Colonic mucosa (tissue), 4 donors: ENCODE data around the gene RNF168. TPM values are rescaled to one million over a fixed set of nuclear protein-coding genes. Genes with fewer than 3 reads are reported as not detected.
A peak's percentile ranks its signal among the peaks of the same experiment; 100 is the strongest.
"Not testable (repeated sequence)": the region's sequence is repeated elsewhere in the genome, so short reads cannot be mapped to it uniquely, and the experiment has no call there.

ENCODE experiments used
- DNase-seq: peaks from one replicate; pipeline ENCODE4 v3.0.0-alpha.2; 2020
- H3K27ac ChIP-seq: fragments of 200-600 bp; one replicate; pipeline ENCODE4 v1.8.0; 2021
- H3K27me3 ChIP-seq: fragments of 200-600 bp; one replicate; pipeline ENCODE4 v1.8.0; 2021
- H3K36me3 ChIP-seq: fragments of 200-600 bp; one replicate; pipeline ENCODE4 v1.8.0; 2021
- H3K4me1 ChIP-seq: fragments of 200-600 bp; one replicate; pipeline ENCODE4 v1.8.0; 2021; ENCODE audit warnings: mild to moderate bottlenecking
- H3K4me3 ChIP-seq: fragments of 200-600 bp; one replicate; pipeline ENCODE4 v1.8.0; 2021
- H3K9ac ChIP-seq, 2 donors: one replicate each; pipeline ENCODE4 v1.7.0; 2013; ENCODE audit warnings: control low read depth in 2 of 2, low read depth in 2 of 2, low read length in 2 of 2
- H3K9me3 ChIP-seq: fragments of 200-600 bp; one replicate; pipeline ENCODE4 v1.8.0; 2021
- CTCF ChIP-seq: fragments of 200-600 bp; IDR thresholded peaks from one replicate; pipeline ENCODE4 v1.8.0; 2022; ENCODE audit warnings: antibody characterized with exemption, mild to moderate bottlenecking
- intact Hi-C: fragments of 100-400 bp; cut with DNase I; formaldehyde crosslinking; loops from one replicate; pipeline ENCODE4 v1.14.1; 2022
- total RNA-seq, 2 donors: library from RNA; stranded (reverse); fragmentation: NEBNext Ultra II Directional in 1 of 2; extraction: Animal tissue kit (Norgen Biotek cat#: 25700) in 1 of 2; gene quantifications; one replicate each; pipeline ENCODE4 v1.2.1, GENCODE V29; 2021
- donor health status: healthy.
- donor health status: DM: no; HTN: no; CAD: no.
- donor health status: DM: no; HTN: no; CAD: no.

Gene RNF168
- total RNA-seq, 2 donors from 2014 or later: 30.3 to 34.2 TPM

GRCh38 chr3:196431181-196432136, 72.1 kb downstream of the RNF168 start:
- Histone ChIP-seq H3K27ac (peak overlapping the region; percentile 87), H3K27me3 (no peaks in the 10 kb centered on the region), H3K4me3 (peak overlapping the region; percentile 99), H3K9ac (peak overlapping the region; percentile 85), H3K36me3 (no peaks in the 10 kb centered on the region), H3K4me1 (no peaks in the 10 kb centered on the region), H3K9me3 (no peaks in the 10 kb centered on the region)
- TF ChIP-seq CTCF: no peak
- intact Hi-C loops: loop anchor here (2.0 kb wide), 1 partner anchor 71 kb away; the partner anchor contains the start of gene RNF168
- DNase-seq: peak; percentile 31

- no peak for TF ChIP-seq CTCF
- Histone ChIP-seq H3K27me3 (no peaks in the 10 kb centered on the region), H3K36me3 (no peaks in the 10 kb centered on the region), H3K4me1 (no peaks in the 10 kb centered on the region), H3K27ac (no peak overlapping the region), H3K9ac (no peak overlapping the region), H3K9me3 (no peaks in the 10 kb centered on the region), H3K4me3 (no peak overlapping the region)
- intact Hi-C loops: no loop called here
- DNase-seq: no peak
Observed at GRCh38 chr3:196428041-196428440, 75.5 kb downstream of the RNF168 start.

- H3K27ac ChIP-seq, intact Hi-C loops, DNase-seq, H3K27me3 ChIP-seq, H3K9ac ChIP-seq, H3K36me3 ChIP-seq, H3K4me1 ChIP-seq, H3K9me3 ChIP-seq, H3K4me3 ChIP-seq: not testable (repeated sequence)
Observed at GRCh38 chr3:196424421-196424820, 79.1 kb downstream of the RNF168 start.

GRCh38 chr3:196423044-196423781, 80.4 kb downstream of the RNF168 start:
- Histone ChIP-seq H3K27me3 (no peaks in the 10 kb centered on the region), H3K4me3 (no peak overlapping the region), H3K27ac (no peak overlapping the region), H3K4me1 (no peaks in the 10 kb centered on the region), H3K9ac (no peak overlapping the region), H3K9me3 (no peaks in the 10 kb centered on the region), H3K36me3 (no peaks in the 10 kb centered on the region)
- TF ChIP-seq CTCF: no peak
- DNase-seq: peak; percentile 20
- intact Hi-C loops: no loop called here

GRCh38 chr3:196421668-196422067, 81.9 kb downstream of the RNF168 start:
- H3K27me3 ChIP-seq, DNase-seq, H3K9ac ChIP-seq, H3K9me3 ChIP-seq, H3K4me1 ChIP-seq, H3K4me3 ChIP-seq, H3K36me3 ChIP-seq, H3K27ac ChIP-seq, intact Hi-C loops: not testable (repeated sequence)

- Histone ChIP-seq H3K4me3 (no peak overlapping the region), H3K36me3 (no peaks in the 10 kb centered on the region), H3K9ac (no peak overlapping the region), H3K4me1 (no peaks in the 10 kb centered on the region), H3K9me3 (no peaks in the 10 kb centered on the region), H3K27ac (no peak overlapping the region), H3K27me3 (no peaks in the 10 kb centered on the region)
- intact Hi-C loops: no loop called here
- TF ChIP-seq CTCF: no peak
- no peak for DNase-seq
Observed at GRCh38 chr3:196419386-196419785, 84.2 kb downstream of the RNF168 start.

Other genes starting within 250 kb of the RNF168 start
- 10 to 100 TPM; 56.1 to 61.5 TPM for gene PCYT1A, start 216.0 kb downstream of the RNF168 start, total RNA-seq
- 1 to 10 TPM; 4.0 to 7.6 TPM for gene DYNLT2B, start 185.5 kb downstream of the RNF168 start, total RNA-seq
- gene TM4SF19, start 165.4 kb downstream of the RNF168 start, total RNA-seq: under 1 TPM in 1 of 2 donors, not detected in 1; 0.88 TPM
- gene UBXN7, start 71.3 kb downstream of the RNF168 start, total RNA-seq: 10 to 100 TPM; 28.8 to 45.4 TPM
- gene SMCO1, start 11.6 kb upstream of the RNF168 start, total RNA-seq: not detected
- gene WDR53, start 64.8 kb upstream of the RNF168 start, total RNA-seq: 10 to 100 TPM in 1 of 2 donors, 1 to 10 TPM in 1; 8.0 to 11.7 TPM
- gene FBXO45, start 64.9 kb upstream of the RNF168 start, total RNA-seq: 10 to 100 TPM; 12.1 to 13.9 TPM
- gene NRROS, start 135.9 kb upstream of the RNF168 start, total RNA-seq: 1 to 10 TPM; 2.1 to 2.2 TPM
- gene CEP19, start 208.5 kb upstream of the RNF168 start, total RNA-seq: under 1 TPM; 0.56 to 0.89 TPM
- 10 to 100 TPM; 19.5 to 23.3 TPM for gene PIGX, start 208.6 kb upstream of the RNF168 start, total RNA-seq
- gene PAK2, start 236.1 kb upstream of the RNF168 start, total RNA-seq: 10 to 100 TPM; 72.5 to 76.5 TPM